ENCODE measurements around the gene HECW1. TPM values are rescaled to one million over a fixed set of nuclear protein-coding genes. Genes with fewer than 3 reads are reported as not detected.

HECW1 gene
- total RNA-seq, 3 donors from 2014 or later = 0.76 to 1.6 (median 1.2) TPM

GRCh38 chr7:43220250-43220649 lies 107.8 kb downstream of the HECW1 start:
- DNase-seq = no peak
- Histone ChIP-seq H3K9me3 (no peaks in the 10 kb centered on the region), H3K36me3 (ENCODE audit: low read depth) (no peaks in the 10 kb centered on the region), H3K4me1 (ENCODE audit: low read depth) (no peaks in the 10 kb centered on the region), H3K4me3 (no peak overlapping the region)
- no peak for TF ChIP-seq CTCF (IDR thresholded peaks at IDR 0.05)
- no peak for ATAC-seq
- intact Hi-C loops (cut with DNase I, micrococcal nuclease) = no loop called here

- no peaks in the 10 kb centered on the region for H3K36me3 ChIP-seq (ENCODE audit: low read depth)
- no peak overlapping the region for H3K4me3 ChIP-seq
- DNase-seq = no peak
- intact Hi-C loops (cut with DNase I, micrococcal nuclease) = no loop called here
- TF ChIP-seq CTCF (IDR thresholded peaks at IDR 0.05) = no peak
- H3K4me1 ChIP-seq (ENCODE audit: low read depth) = no peaks in the 10 kb centered on the region
- ATAC-seq = no peak
- no peaks in the 10 kb centered on the region for H3K9me3 ChIP-seq
These were observed 108.3 kb downstream of the HECW1 start for GRCh38 chr7:43220742-43221141.

- no peaks in the 10 kb centered on the region for H3K36me3 ChIP-seq (ENCODE audit: low read depth)
- intact Hi-C loops (cut with DNase I, micrococcal nuclease) = no loop called here
- TF ChIP-seq CTCF (IDR thresholded peaks at IDR 0.05) = no peak
These were observed 117.4 kb downstream of the HECW1 start for GRCh38 chr7:43229801-43230200.

GRCh38 chr7:43232366-43232765 lies 119.9 kb downstream of the HECW1 start:
- Histone ChIP-seq H3K36me3 (ENCODE audit: low read depth) (no peaks in the 10 kb centered on the region), H3K4me1 (ENCODE audit: low read depth) (no peaks in the 10 kb centered on the region), H3K9me3 (no peaks in the 10 kb centered on the region), H3K4me3 (no peak overlapping the region)
- intact Hi-C loops (cut with DNase I, micrococcal nuclease) = no loop called here
- no peak for TF ChIP-seq CTCF (IDR thresholded peaks at IDR 0.05)
- DNase-seq (no peak), ATAC-seq (no peak)

More at GRCh38 chr7:43229801-43230200, 117.4 kb downstream of the HECW1 start:
- ATAC-seq (no peak), DNase-seq (no peak)
- Histone ChIP-seq H3K4me3 (no peak overlapping the region), H3K9me3 (no peaks in the 10 kb centered on the region), H3K4me1 (ENCODE audit: low read depth) (no peaks in the 10 kb centered on the region)

- Histone ChIP-seq H3K36me3 (ENCODE audit: low read depth) (no peaks in the 10 kb centered on the region), H3K4me3 (no peak overlapping the region), H3K9me3 (no peaks in the 10 kb centered on the region), H3K4me1 (ENCODE audit: low read depth) (no peaks in the 10 kb centered on the region)
- ATAC-seq (no peak), DNase-seq (no peak)
- intact Hi-C loops (cut with DNase I, micrococcal nuclease) = no loop called here
- no peak for TF ChIP-seq CTCF (IDR thresholded peaks at IDR 0.05)
These were observed 121.6 kb downstream of the HECW1 start for GRCh38 chr7:43234073-43234472.

- intact Hi-C loops (cut with DNase I, micrococcal nuclease) = no loop called here
- H3K36me3 ChIP-seq (ENCODE audit: low read depth) = no peaks in the 10 kb centered on the region
- ATAC-seq = no peak
- TF ChIP-seq CTCF (IDR thresholded peaks at IDR 0.05) = no peak
- no peaks in the 10 kb centered on the region for H3K4me1 ChIP-seq (ENCODE audit: low read depth)
- DNase-seq = no peak
- no peak overlapping the region for H3K4me3 ChIP-seq
- no peaks in the 10 kb centered on the region for H3K9me3 ChIP-seq
These were observed 122.5 kb downstream of the HECW1 start for GRCh38 chr7:43234968-43235367.
